GM18858 (cell line): ENCODE data around the gene POLR3E.
A peak's percentile ranks its signal among the peaks of the same experiment; 100 is the strongest.
"Not testable (repeated sequence)": the region's sequence is repeated elsewhere in the genome, so short reads cannot be mapped to it uniquely, and the experiment has no call there.

Source experiments
- ATAC-seq: cut with Tn5 transposase; IDR thresholded peaks from one replicate; pipeline ENCODE4 v1.9.1; 2021; ENCODE audit not compliant: unreplicated experiment

POLR3E gene

DNA sequence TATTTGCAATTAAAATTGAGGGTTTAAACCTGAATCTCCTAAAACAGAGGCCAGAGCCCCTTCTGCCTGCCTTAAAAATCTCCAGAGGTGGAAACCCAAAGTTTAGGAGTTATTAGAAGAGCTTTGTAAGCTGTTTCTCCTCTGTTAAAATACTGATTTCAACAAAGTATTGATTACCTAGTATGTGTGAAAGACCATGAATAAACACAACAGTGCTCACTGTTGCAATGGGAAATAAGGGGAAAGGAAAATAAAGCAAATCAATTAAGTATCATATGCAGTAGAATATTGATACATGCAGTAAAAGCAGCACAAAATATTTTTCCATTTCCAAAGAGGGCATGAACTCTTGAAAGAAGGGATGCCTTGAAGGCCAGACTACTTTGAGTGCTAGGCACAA, 62.5 kb downstream of the POLR3E start:
- no peak for ATAC-seq

DNA sequence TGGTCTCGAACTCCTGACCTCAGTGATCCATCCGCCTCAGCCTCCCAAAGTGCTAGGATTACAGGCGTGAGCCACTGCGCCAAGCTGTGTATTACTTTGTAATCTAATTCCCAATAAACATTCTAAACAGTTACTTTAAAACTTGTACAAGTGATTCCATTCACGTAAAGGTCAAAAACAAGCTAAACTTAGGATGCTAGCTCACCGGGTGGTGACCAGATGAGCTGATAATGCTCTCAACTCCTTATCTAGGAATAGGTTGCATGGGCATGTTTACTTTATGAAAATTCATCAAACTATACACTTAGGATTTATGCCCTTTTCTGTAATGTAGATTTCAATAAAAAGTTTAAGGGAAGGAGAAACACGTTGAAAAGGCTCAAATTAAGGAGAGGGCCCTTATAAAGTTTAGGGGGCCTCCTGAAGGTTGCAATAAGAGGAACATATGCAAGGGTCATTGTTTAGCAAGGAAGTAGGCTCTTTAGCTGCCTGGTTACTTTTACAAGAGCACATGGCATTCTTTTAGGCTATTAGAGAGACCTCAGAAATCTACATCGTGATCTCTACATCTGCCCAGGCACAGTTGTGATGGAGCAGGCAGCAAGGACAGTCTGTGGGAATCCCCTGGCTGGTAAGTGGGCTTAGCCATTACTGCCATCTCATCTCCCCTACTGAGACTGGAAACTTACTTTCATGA, 63.9 kb downstream of the POLR3E start:
- no peak for ATAC-seq

DNA sequence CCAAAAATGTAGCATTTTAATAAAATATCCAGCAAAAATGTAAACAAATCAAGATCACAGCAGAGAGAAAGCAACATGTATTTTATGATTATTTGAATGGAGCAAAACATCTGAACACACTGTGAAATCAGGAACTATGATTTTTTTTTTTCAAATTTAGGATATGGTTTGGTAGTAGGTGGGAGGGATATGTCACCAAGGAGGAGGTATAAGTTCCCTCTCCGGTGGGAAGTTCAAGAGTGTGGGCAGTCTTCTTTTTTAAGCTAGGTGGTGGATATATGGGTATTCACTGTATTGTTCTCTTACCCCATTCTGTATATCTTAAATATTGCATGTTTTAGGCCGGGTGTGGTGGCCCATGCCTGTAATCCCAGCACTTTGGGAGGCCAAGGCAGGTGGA, 67.0 kb downstream of the POLR3E start:
- no peak for ATAC-seq

DNA sequence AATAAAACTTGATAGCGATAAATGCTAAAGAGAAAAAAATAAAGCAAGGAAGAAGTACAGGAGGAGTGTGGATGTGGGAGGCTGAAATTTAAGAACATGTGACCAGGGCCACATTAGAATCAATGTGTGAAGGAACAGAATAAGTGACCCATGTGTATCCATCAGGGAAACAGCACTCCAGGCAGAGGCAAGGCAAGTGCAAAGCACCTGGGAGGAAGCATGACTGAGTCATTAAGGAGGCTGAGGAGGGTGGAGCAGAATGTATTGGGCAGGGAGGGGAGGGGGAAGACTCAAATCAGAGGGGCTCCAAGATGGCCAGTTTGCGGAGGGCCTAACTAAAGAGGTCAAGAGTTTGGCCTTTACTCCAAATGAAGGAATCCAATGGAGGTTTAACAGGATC, 69.2 kb downstream of the POLR3E start:
- no peak for ATAC-seq

DNA sequence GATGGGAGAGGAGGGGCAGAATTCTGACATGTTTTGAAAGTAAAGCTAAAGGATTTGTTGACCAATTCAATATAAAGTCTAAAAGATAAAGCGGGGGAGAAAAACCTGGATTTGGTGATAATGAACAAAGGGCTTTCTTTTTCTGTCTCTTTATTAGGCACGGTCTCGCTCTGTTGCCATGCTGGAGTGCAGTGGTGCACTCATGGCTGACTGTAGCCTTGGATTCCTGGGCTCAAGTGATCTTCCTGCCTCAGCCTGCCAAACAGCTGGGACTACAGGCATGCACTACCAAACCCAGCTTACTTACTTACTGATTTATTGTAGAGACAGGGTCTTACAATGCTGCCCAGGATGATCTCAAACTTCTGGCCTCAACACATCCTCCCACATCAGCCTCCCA, 69.7 kb downstream of the POLR3E start:
- ATAC-seq, result no peak

DNA sequence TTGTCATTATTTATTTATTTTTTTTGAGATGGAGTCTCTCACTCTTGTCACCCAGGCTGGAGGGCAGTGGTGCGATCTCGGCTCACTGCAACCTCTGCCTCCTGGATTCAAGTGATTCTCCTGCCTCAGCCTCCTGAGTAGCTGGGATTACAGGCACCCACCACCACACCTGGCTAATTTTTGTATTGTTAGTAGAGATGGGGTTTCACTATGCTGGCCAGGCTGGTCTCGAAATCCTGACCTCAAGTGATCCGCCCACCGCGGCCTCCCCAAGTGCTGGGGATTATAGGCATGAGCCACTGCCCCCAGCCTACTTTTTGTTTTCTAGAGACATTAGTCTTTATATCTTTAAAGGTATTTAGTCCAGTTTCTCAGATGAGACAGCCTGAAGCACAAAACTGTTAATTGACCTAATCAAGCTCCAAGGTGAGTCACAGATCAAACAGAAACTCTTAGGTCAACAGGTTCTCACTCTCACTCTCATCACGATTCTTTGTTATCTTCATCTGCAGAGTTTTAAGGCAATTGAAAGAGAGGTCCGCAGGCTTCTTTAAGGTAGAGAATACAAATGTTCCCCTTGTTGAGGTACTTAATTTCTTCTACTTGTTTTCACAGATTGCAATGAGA, 71.1 kb downstream of the POLR3E start:
- not testable (repeated sequence) for ATAC-seq

DNA sequence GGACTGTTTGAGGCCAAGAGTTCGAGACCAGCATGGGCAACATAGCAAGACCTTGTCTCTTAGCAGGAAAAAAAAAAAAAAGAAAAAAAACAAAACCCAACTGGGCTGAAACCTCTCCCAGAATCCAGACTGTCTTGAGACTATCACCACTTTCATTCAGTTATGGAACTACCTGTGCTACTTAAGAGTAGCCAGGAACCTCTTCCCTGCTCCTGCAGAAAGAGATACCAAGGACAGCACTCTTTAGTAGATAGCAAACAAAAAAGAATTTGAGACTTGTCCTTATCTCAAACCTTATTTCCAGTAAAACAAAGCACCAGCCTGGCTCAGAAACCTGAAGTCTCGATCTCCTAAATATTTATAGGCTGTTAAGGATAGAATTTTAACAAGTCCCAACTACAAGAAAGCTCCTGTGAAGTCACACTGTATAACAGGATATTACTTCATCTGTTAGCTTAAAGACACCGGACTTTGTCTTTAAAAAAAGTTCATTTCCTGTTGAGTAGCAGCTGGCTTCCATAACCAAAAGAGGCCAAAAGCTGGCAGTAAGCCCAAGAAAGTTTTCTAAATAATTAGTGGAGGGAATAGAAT, 72.1 kb downstream of the POLR3E start:
- no peak for ATAC-seq

DNA sequence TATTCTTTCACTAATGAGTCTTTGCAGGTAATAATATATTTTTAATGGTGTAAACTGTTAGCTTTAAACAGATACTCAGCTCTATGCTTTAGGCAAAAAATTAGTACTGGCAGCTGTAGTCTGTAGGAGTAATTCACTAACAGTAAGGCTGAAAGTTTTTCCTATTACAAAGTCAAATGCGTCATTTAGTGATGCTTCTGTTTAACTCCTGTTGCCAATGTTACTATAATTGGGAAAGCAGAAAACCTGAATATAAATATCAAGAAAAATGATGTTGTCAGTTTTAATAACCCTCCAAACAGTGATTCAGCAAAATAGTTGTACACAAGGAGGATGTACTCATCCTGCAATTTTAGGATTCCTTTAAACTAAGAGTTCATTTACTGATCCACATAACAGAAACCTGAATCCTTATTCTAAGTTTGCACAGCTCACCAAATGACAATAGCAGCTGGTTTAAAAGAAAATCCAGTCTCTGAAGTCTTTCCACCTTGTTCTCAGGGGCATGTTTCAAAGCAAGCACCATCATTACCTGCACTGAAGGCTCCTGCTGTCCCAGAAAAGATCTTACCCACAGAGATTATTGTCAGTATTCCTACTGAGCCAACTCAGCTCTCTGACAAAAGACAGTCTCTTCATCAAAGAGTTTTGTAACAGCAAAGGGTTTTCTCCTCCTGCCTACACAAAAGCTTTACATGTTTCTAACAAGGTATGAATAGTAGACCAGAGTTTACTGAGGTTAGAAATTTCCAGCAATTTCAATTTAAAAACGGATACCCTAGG, 73.0 kb downstream of the POLR3E start:
- no peak for ATAC-seq

DNA sequence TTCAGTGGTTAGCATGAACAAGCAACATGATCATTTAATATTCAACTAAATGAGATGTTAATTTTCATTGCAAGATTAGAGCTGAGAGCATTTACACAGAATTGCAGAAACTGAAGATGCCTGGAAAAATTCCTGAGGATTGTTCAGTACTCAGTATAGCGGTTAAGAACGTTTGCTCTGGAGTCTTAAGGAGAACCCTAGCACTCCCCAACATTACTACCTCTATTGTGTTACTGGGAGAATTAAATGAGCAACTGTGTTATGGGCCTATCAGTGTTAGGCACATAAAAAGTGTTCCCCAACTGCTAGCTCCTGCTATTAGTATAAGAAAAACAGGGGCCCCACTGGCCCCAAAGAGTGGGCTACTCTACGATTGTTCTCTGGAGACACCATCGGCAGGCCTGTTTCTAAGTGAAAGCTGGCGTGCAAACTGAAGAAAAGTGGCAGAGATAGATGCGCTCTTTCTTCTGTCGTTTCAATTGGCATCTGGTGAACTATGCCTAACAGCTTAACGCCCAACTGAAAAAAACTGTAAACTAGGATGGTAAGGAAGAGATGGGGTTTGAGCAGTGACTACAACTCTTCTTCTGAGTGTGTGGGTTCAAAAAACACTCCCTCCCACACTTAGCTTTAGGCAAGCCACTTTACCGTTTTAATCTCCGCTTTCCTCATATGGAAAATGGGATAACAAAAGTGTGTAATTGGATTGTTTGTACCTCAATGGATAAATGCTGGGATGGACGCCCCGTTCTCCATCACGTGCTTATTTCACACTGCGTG, 75.9 kb downstream of the POLR3E start:
- ATAC-seq, result no peak

DNA sequence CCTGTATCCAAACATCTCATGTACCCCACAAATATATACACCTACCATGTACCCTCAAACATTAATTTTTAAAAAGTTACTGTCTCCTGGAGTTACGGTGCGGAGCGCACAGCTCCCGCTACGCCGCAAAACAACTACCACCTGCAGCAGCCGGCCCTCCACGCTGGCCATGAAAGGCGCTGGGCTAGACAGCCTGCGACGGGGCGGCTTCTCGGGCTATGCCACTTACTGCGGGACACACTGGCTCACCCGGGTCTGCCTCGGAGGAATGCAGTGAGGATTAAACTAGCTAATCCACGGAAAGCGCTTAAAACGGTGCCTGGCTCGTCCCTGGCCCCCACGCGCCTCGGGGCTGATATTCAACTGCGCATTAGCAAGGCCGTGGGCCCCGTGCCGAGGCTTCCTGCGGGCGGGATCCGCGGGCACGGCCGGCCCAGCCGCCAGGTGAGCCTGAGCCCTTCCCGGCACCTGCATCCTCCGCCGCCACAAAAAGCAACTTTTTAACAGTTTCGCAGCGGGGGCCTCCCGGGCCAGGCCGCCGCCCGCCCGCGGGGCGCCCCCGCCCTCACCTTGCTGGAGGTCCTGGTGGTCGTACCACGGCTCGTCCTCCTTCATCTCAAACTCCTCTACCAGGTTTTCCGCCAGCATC, 76.6 kb downstream of the POLR3E start:
- peak; percentile 4 for ATAC-seq

DNA sequence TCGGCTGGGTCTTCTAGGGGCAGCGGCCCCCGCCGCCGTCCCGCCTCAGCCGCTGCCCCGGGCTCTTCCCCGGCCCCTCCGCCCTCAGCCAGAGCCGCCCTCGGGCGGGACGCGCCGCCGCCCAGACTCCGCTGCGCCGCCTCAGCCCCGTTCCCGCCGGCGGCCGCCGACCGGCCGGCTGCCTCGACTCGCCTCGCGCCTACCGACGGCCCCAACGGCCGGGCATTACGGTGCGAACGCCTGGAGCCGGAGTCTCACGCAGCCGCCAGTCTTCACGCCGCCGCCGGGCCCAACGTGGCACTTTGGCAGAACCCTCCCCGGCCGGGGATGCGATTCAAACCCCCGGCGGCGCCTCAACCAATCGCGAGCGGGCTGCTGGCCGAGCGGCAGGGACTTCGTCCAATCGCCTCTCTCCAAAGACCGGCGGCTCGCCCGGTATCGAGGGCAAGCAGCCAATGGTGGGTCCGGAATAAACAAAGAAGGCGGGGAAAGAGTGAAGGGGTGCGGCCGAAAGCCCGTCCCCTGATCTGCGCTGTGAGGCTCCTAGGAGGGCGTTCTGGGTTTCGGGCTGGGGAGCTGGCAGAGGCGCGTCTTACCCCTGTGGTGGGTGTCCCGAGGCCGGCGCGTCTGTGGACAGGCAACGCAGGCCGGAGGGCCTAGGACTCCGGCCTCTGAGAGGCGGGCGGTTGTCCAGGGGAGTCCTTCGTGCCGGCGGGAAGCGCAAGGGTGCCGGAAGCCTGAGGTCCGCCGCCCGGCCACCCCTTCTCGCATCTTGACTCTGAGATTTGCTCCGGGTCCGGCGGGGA, 77.3 kb downstream of the POLR3E start, which contains the start of gene CDR2:
Gene CDR2 (minus strand): TSS at position 309 of the 806 bp plus-strand sequence. CDS start 310 bp downstream, outside the sequence.
- peak; percentile 86 for ATAC-seq

DNA sequence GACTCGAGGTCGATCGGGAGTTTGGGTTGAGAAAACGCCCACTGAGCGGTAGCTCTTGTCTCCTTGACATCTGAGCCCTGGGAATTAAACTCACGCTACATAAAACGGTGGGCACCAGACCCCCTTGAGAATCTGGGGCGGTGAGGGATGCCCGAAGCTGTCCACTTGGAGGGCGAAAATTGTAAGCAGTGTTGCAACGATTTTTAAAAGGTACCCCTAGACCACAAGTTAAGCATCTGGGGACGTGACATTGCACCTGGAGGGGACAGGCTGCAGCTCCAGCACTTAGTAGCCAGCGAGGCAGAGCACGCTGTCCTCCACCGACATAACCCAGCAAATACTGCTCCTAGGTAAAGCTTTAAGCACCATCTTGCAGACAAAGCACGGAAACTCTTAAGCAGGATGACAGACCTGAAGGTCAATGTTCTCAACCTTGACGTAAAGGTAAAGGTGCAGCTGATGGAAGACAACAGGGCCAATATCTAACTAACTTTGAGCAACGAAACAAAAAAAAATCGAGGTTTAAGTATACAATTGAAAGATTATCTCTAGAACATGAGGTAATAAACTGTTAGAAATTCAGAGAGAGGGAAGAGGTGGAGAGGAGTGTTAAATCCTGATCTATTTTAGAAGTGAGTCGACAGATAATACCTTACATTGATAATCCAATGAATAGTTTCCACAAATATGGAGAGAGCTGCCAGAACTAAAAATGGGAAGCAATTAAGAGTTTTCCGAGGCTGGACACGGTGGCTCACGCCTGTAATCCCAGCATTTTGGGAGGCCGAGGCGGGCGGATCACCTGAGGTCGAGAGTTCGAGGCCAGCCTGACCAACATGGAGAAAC, 78.1 kb downstream of the POLR3E start:
- ATAC-seq, result no peak

DNA sequence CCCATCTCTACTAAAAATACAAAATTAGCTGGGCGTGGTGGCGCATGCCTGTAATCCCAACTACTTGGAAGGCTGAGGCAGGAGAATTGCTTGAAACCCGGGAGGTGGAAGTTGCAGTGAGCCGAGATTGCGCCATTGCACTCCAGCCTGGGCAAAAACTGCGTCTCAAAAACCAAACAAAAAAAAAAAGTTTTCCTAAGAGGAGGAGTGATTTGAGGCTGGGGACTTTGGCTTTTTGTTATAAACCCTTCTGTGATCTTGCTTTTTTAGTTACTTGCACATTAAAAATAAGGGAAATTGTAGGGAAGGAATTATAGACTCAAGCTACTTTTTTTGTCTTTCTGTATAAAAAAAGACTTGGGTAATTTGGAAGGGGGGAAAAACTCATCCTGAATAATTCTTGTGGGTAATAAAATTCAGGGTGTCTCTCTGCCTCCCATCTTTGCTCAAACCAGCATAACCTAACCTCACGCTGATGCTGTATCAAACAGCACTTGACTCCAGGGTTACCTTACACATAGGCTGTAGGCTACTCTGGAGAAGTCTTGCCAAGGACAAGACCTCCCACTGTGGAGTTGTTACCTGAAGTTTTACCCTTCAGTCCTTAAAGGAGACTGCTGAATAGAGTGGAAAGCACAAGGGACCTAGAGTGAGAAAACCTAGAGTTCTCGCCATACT, 78.9 kb downstream of the POLR3E start:
- ATAC-seq, result no peak

DNA sequence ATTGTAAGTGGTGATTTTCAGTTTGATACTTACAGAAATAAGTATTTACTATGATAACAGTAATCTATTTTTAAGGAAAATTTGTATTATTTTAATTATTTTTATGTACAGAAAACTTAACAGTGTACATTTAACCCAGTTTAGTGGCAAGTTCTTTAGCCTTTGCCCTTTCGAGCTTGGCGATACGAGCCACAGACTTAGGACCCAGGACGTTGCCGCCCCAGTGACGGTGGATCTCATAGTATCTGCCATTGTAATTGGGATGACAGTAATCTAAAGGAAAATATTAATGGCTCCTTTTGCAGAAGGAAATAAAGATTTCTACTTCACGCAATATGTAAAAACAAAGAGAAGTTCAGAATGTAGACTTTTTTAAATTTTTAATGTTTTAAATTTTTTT, 82.4 kb downstream of the POLR3E start:
- ATAC-seq, result no peak

DNA sequence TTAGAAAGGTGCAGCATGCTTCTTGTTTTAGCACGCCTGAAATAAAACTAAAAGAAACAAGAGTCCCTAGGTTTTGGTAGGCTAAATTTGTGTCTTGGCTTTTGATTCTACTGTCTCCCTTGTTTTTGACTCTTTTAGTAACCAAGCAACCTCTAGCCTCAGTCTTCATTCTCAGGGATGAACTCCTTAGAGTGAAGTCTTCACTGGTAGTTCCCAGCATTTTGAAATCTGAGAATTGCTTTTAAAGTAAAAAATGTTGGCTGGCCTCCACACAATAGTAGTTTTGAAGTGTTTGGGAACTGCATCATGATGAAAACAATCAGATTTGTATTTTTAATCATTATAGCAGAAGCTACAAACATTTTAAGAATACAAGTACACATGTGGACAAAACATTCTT, 83.3 kb downstream of the POLR3E start:
- ATAC-seq, result no peak

DNA sequence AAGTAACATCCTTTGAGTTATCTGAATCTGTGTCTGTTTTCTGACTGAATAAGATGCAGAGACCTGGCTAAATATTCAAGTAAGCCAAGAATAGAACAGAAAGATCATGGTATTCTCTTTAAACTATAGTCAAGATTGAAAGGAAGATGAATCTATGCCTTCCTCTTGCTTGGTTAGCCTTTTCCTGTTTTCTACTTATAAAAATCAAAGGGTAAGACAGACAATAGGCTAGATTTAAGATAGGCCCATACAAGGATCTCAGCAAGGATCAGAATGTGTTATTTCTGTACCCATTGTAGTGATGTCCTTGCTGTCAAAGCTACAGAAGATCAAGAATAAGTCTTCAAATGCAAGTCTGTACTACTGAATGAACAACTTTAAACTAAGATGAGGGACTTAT, 84.2 kb downstream of the POLR3E start:
- ATAC-seq, result no peak

DNA sequence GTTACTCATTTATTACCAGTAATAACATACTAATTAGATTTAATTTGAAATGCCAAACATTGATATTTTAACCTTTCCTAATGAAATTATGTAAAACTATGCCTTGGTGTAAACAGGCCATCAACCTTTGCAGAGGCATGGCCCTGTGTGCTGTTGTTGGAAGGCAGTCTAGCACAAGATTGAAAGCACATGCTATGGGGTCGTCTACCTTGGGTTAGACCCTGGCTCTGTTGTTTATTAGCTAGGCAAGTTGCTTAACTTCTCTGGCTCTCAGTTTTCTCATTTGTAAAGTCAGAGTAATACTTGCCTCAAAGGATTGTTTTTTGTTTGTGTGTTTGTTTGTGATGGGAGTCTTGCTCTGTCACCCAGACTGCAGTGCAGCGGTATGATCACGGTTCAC, 86.6 kb downstream of the POLR3E start:
- ATAC-seq, result no peak
